Limb (tissue), 2 donors: ENCODE measurements around the gene CELA2A.
"Not testable (repeated sequence)": the region's sequence is repeated elsewhere in the genome, so short reads cannot be mapped to it uniquely, and the experiment has no call there.

Source experiments
- DNase-seq, 2 donors: peaks; one replicate each; pipeline ENCODE4 v3.0.0-alpha.2; 2016; ENCODE audit errors: extremely low spot score in 2 of 2

The CELA2A gene

GRCh38 chr1:15493869-15494390, 37.4 kb downstream of the CELA2A start:
- DNase-seq: no peak

DNA sequence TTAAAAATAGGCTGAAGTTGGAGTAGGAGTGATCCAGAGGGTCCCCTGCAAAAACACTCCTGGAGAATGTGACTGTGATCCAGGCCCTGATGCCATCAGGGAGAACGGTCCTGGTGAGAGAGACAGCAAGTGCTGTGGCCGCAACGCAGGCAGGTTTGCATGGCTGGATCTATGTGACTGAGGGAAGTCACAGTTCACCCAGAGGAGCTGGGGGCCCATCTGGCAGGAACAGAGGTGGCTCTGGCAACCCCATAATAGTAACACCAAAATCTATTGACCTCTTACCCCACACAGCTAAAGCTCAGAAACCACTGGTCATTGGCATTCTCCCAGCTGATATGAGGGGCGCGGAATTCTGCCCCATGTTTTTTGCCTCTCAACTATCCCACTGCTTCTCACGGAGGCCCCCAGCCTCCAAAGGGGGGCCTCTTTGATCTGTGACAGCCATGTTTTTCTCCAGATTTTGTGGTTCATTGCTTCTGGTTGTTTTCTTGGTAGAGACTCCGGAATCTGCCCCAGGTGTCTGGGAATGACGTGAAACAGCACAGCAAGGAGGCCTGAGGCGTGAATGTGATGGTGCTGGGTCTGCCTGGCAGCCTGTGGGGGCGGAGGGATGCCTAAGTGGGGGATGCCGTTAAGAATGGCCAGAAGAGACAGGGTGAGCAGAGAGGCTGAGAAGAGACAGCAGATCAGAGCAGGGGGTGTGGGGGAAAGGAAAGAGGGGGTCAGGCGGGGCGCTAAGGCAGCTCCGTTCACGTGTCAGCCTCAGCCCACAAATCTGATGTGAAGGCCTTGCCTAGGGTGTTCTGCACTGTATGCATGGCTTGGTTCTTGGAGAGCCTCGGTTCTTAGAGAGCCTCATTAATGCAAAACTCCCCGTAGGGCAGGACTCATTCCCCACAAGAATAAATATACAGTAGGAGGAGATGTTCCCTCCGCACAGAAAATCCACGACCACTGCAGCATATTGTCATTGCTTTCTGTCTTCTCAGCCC, 43.9 kb downstream of the CELA2A start:
- no peak for DNase-seq

DNA sequence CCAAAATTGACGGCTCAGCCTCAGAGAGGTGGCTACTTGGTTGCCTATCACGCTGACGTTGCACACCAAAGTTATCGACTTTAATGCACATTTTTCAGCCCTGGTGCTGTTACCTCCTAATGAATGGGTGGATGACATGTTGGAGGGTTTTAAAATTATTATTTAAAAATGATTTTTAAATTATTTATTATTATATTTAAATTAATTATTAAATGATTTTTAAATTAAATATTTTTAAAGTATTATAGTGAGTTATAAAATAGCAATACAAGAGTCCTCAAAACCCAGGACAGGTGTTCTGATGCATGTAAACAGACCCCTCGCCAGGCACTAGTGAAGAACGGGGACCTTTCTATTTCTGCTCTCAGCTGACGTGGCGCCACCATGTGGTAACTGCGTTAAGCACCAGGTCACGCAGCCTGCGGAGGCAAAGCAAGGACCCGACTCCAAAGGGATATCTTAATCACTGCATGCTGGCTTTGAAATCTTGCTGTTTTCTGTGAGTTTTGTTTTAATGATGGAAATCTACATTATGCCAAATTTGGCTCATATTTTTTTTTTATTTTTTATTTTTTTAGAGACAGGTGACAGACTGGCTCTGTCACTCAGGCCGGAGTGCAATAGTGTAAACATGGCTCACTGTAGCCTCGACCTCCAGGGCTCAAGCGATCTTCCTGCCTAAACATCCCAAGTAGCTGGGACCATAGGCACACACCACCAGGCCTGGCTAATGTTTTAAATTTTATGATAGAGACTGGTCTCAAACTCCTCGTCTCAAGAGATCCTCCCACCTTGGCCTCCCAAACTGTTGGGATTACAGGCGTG, 44.9 kb downstream of the CELA2A start:
- DNase-seq: peak; percentile 22 to 61

GRCh38 chr1:15504436-15504835, 47.9 kb downstream of the CELA2A start:
- DNase-seq: no peak

DNA sequence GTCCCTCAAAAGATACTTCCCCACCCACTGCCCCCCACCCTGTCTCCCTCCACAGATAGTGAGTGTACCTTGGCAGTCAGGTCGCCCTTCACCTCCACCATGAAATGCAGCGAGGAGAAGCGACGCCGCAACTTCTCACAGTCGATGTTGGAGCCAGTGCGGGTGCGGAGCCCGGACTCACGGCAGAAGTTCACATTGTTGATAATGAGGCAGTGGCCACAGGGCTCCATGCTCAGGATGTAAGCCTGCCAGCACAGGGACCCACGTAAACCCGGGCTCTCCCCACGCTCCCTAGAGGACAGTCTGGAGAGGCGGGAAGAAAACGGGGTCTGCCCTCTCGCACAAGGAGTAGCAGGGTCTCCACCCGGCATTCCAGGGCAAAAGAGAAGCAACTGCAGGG, 50.3 kb downstream of the CELA2A start:
- no peak for DNase-seq

- no peak for DNase-seq
These were observed 50.7 kb downstream of the CELA2A start for GRCh38 chr1:15507278-15507677.

DNA sequence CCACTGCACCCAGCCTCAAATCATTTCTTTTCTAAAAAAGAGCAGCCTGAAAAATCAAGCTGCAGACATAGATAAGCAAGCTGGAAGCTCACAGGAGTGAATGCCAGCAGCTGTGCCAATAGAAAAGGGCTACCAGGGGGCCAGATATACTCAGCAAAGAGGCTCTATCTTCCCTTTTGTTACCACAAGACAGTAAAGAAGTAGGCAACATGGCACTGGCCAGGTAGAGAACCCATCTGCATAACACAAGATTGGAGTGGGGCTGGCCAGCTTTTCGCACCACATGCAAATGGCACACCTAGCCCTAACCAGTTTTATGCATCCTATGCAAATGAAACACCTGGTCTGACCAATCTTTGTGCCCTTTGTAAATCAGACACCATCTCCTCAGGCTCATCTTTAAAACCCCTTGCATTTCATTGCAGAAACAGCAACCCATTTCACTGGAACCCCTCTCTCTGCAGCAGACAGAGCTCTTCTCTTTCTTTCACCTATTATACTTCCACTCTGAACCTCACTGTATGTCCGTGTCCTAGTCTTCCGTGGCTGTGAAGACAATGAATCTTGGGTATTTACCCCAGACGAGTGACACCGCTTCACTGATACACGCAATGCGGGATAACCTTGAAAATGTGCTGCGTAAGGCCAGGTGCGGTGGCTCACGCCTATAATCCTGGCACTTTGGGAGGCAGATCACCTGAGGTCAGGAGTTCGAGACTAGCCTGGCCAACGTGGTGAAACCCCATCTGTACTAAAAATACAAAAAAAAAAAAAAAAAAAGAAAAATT, 52.4 kb downstream of the CELA2A start:
- DNase-seq: no peak

DNA sequence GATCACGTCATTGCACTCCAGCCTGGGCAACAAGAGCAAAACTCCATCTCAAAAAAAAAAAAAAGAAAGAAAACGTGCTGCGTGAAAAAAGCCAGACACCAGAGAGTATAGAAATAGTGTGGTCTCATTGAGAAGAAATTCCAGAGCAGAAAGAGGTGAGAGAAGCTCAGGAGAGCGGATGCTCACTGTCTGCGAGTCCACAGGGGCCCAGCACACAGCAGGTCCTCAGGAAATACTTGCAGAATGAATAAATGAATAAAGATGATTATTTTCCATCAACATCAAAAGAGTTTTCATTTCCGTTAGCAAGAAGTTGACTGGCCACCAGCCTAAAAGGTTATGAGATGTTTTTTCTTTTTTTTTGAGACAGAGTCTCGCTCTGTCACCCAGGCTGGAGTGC, 53.1 kb downstream of the CELA2A start:
- DNase-seq: no peak

DNA sequence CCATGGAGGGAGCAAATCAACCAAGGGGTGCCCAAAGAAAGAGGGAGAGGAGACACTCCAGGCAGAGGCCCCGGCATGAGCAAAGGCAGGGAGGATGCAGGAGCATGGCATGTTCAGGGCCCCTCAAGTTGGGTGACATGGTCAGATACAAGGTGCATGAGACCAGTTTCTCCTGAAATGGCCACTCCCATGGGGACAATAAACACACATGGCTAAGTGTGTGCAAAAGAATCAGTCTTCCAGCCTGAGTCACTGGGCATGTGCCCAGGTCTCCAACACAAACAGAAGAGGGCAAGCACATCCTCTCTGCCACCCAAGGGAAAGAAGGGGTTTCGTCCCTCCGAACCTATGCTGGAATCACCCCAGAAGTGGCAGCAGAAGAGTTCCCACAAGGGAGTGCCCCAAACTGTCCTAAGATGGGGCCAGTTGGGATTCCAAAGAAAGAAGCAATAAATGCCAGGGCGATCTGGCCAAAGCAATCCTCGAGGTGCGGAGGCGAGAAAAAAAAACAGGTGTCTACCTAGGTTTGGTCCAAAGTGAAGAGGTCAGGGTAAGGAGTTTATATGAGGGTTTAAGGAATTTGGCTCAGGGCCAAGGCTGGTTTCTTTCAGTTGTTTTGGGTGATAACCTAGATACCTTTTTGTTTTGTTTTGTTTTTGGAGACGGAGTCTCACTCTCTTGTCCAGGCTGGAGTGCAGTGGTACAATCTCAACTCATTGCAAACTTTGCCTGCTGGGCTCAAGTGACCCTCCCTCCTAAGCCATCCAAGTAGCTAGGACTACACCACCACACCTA, 54.3 kb downstream of the CELA2A start:
- no peak for DNase-seq

DNA sequence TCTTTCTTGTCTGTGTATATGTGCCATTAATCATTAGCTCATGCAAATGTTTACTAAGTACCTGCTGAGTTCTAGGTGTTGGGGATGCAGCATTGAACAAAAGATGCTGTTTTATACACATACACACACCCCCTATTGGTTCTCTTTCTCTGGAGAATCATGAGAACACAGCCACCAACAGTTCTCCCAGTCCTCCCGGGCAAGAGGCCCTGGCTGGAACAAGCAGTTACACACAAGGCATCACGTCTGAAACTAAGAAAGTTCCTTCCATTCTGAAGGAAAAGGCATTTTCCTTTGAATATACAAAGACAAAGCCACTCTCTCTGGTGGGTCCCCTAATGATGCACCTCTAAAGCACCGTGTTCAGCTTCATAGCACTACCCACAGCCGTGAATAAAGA, 56.7 kb downstream of the CELA2A start:
- no peak for DNase-seq

DNA sequence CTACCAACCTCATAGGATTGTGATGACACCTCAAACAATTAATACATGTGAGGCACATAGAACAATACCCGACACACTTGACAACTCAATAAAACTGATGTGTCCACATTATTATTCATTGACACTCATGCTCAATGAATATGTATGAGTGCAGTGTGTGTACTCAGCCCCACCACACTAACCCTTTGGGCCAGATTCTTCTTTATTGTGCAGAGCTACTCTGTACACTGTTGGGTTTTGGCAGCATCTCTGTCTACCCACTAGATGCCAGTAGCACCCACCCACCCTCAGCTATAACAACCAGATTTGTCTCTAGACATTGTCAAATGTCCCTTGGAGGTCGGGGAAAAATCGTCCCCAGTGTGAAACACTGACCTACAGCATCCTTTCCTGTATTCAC, 57.4 kb downstream of the CELA2A start:
- DNase-seq: no peak

GRCh38 chr1:15514557-15514956, 58.0 kb downstream of the CELA2A start:
- not testable (repeated sequence) for DNase-seq

- DNase-seq: no peak
These were observed 58.6 kb downstream of the CELA2A start for GRCh38 chr1:15515022-15515663.

GRCh38 chr1:15519625-15520024, 63.1 kb downstream of the CELA2A start:
- DNase-seq: no peak

DNA sequence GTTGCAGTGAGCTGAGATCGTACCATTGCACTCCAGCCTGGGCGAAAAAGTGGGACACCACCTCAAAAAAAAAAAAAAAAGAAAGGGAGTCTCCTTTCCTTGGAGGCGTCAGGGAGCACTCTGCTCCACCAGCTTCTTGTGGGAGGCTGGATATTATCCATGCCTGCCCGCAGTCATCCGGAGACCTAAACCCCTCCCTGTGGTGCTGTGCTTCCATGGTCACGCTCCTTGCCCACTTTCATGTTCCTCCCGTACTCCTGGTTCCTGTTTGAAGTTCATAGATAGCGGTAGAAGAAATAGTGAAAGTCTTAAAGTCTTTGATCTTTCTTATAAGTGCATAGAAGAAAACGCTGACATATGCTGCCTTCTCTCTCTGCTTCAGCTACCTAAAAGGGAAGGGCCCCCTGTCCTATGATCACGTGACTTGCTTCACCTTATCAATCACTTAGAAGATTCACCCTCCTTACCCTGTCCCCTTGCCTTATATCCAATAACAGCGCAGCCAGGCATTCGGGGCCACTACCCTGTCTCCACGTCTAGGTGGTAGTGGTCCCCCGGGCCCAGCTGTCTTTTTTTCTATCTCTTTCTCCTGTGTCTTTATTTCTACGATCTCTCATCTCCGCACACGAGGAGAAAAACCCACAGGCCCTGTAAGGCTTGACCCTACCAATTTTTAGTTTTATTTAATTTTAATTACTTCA, 64.8 kb downstream of the CELA2A start:
- not testable (repeated sequence) for DNase-seq
